HFFc6 (cell line): Measurements from ENCODE around the gene ARTN. TPM values are rescaled to one million over a fixed set of nuclear protein-coding genes. Genes with fewer than 3 reads are reported as not detected.

Experiments
- DNase-seq: peaks from one replicate; pipeline ENCODE4 v3.0.0-alpha.2; 2018
- H3K27ac Mint-ChIP-seq: 2 replicates; pipeline ENCODE4 v1.8.0; 2020; ENCODE audit warnings: mild to moderate bottlenecking, mixed read lengths
- H3K27me3 Mint-ChIP-seq: 2 replicates; pipeline ENCODE4 v1.8.0; 2021; ENCODE audit warnings: mild to moderate bottlenecking, moderate library complexity, mixed read lengths; ENCODE audit not compliant: insufficient read depth
- H3K36me3 Mint-ChIP-seq: 2 replicates; pipeline ENCODE4 v1.8.0; 2021; ENCODE audit warnings: low read depth, mixed read lengths
- H3K4me1 Mint-ChIP-seq: 2 replicates; pipeline ENCODE4 v1.8.0; 2020; ENCODE audit warnings: low read depth, mixed read lengths
- H3K4me3 Mint-ChIP-seq: 2 replicates; pipeline ENCODE4 v1.8.0; 2020; ENCODE audit warnings: mild to moderate bottlenecking, moderate library complexity, mixed read lengths
- H3K9me3 Mint-ChIP-seq: 2 replicates; pipeline ENCODE4 v1.8.0; 2020; ENCODE audit warnings: mild to moderate bottlenecking, mixed read lengths
- CTCF ChIP-seq: fragments of 200-600 bp; sonication (generic); IDR thresholded peaks from 2 replicates; pipeline ENCODE4 v1.5.0; 2021; ENCODE audit warnings: antibody characterized with exemption, mild to moderate bottlenecking
- total RNA-seq, 6 experiments: library from RNA; stranded (reverse); fragmentation: NEBNext Ultra II Directional; extraction: Animal tissue kit (Norgen Biotek cat#: 25700); gene quantifications; 2 replicates in 1 of 6; 3 replicates in 5 of 6; pipeline ENCODE4 v1.2.3, GENCODE V29; 2021

Gene ARTN
- total RNA-seq, 6 experiments from 2014 or later, result 0.14 to 0.61 (median 0.37) TPM

DNA sequence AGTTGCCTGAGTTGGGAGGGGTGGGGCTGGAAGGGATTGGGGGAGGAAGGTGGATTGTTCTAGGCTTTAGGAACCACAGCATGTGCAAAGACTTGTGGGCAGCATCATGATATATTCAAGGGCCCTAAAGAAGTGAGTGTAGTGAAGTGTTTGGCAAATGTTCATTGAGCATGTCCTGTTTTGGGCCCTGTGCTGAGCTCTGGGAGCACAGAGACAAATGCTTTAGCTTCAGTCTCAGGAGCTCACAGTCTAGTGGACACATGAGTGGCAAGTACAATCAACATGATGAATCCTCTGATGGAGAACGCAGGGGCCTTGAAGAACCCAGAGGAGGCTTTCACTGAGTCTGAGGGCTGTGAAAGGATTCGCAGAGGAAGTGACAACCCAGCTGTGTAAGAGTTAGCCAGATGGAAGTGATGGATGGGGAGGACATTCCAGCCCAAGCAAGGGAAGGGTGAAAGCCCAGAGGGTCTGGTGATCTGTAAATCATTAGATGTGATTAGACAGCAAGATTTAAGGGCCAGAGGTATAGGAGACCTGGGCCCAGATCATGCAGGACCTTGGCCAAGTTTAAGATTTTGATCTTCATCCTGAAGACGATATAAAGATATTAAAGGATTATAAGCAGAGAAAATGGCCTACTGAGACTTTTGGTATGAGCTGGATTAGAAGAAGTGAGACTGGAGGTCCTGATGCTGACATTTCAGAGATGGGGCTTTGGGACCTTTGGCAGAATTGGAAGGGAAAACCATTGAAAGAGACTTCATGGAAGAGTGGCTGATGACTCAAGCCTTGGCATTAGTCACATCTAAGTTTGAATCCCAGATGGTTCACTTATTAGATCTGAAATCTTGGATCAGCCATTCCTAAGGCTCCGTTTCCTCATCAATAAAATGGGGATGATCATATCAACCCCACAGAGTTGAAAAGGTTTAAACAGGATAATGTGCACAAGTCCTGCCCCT is 17.7 kb downstream of the ARTN start:
- Mint-ChIP-seq H3K4me1 (peaks cover 36% of the 10 kb centered on the region), H3K9me3 (no peaks in the 10 kb centered on the region), H3K4me3 (no peak overlapping the region), H3K27me3 (no peaks in the 10 kb centered on the region), H3K27ac (no peak overlapping the region), H3K36me3 (peaks cover 18% of the 10 kb centered on the region)
- TF ChIP-seq CTCF, result no peak
- no peak for DNase-seq

GRCh38 chr1:43952731-43953346 is 19.2 kb downstream of the ARTN start:
- no peaks in the 10 kb centered on the region for H3K27me3 Mint-ChIP-seq
- peaks cover 32% of the 10 kb centered on the region for H3K4me1 Mint-ChIP-seq
- peaks cover 18% of the 10 kb centered on the region for H3K36me3 Mint-ChIP-seq
- no peaks in the 10 kb centered on the region for H3K9me3 Mint-ChIP-seq
- no peak for DNase-seq
- no peak overlapping the region for H3K27ac Mint-ChIP-seq
- no peak for TF ChIP-seq CTCF
- no peak overlapping the region for H3K4me3 Mint-ChIP-seq

- Mint-ChIP-seq H3K9me3 (no peaks in the 10 kb centered on the region), H3K4me3 (no peak overlapping the region), H3K4me1 (peaks cover 27% of the 10 kb centered on the region), H3K27ac (no peak overlapping the region), H3K27me3 (no peaks in the 10 kb centered on the region), H3K36me3 (peaks cover 18% of the 10 kb centered on the region)
- no peak for TF ChIP-seq CTCF
- no peak for DNase-seq
Measured at GRCh38 chr1:43953361-43953760, 19.8 kb downstream of the ARTN start.

DNA sequence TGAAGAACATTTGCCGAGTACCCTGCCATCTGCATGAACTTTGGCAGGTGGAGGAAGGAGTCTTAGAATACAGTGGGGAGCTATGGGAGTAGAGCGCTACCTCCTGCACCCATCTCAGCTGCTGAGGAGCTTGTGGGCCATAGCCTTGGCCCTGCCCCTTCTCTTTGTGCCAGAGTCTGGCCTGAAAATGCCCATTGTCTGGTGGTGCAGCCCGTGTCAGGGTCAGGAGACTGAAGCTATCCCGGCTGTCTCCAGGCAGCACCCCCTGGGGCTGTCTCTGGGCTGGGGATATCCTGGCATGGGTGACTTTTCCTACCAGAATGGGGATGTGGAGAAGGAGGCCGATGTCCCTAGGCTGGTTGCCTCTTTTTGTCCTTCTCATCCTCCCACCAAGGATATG is 20.4 kb downstream of the ARTN start:
- Mint-ChIP-seq H3K4me1 (peaks cover 21% of the 10 kb centered on the region), H3K27me3 (no peaks in the 10 kb centered on the region), H3K4me3 (no peak overlapping the region), H3K27ac (no peak overlapping the region), H3K9me3 (no peaks in the 10 kb centered on the region), H3K36me3 (peaks cover 23% of the 10 kb centered on the region)
- no peak for DNase-seq
- no peak for TF ChIP-seq CTCF

DNA sequence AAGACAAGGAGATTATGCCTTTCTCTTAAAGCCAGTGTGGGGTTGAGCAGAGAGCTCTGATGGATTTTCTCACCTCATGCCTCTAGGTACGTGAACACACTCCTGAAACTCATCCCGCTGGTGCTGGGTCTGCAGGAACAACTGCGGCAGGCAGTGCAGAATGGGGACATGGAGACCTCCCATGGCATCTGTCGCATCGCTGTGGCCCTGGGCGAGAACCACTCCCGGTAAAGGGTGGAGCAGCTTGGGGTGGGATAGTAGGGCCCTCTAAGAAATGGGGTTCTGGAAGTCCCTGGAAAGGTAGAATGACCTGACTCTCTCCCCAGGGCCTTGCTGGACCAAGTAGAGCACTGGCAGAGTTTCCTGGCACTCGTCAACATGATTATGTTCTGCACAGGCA is 22.6 kb downstream of the ARTN start:
- H3K9me3 Mint-ChIP-seq, result no peaks in the 10 kb centered on the region
- DNase-seq, result no peak
- no peaks in the 10 kb centered on the region for H3K27me3 Mint-ChIP-seq
- H3K4me1 Mint-ChIP-seq, result peaks cover 9% of the 10 kb centered on the region
- H3K36me3 Mint-ChIP-seq, result peaks cover 17% of the 10 kb centered on the region
- no peak overlapping the region for H3K4me3 Mint-ChIP-seq
- TF ChIP-seq CTCF, result no peak
- no peak overlapping the region for H3K27ac Mint-ChIP-seq
